Neural crest cell (in vitro differentiated cells): Measurements from ENCODE around the gene LYG1. TPM values are rescaled to one million over a fixed set of nuclear protein-coding genes. Genes with fewer than 3 reads are reported as not detected.

Experiments
- DNase-seq: peaks from one replicate; pipeline ENCODE4 v3.0.0; 2021; ENCODE audit warnings: low read depth, mixed read lengths, low spot score
- H3K27ac Mint-ChIP-seq: one replicate; pipeline ENCODE4 v1.8.0; 2021; ENCODE audit warnings: mild to moderate bottlenecking, mixed read lengths; ENCODE audit not compliant: unreplicated experiment
- H3K27me3 Mint-ChIP-seq: 2 replicates; pipeline ENCODE4 v1.8.0; 2021; ENCODE audit warnings: low read depth, mild to moderate bottlenecking, mixed read lengths
- H3K36me3 Mint-ChIP-seq: 2 replicates; pipeline ENCODE4 v1.8.0; 2021; ENCODE audit warnings: low read depth, mild to moderate bottlenecking, mixed read lengths
- H3K4me1 Mint-ChIP-seq: 2 replicates; pipeline ENCODE4 v1.8.0; 2021; ENCODE audit warnings: mixed read lengths
- H3K4me3 Mint-ChIP-seq: one replicate; pipeline ENCODE4 v1.8.0; 2021; ENCODE audit warnings: mild to moderate bottlenecking, mixed read lengths
- H3K9me3 Mint-ChIP-seq: 2 replicates; pipeline ENCODE4 v1.8.0; 2021; ENCODE audit warnings: mixed read lengths
- CTCF ChIP-seq: fragments of 200-600 bp; sonication (generic); conservative IDR thresholded peaks from 2 replicates; pipeline ENCODE4 v1.5.0; 2021; ENCODE audit warnings: antibody characterized with exemption, mild to moderate bottlenecking
- total RNA-seq: library from RNA; stranded (reverse); gene quantifications from 2 replicates; pipeline ENCODE4 v1.2.1, GENCODE V29; 2021

LYG1 gene
- total RNA-seq, 1 donor from 2014 or later, result 1.7 TPM

GRCh38 chr2:99240431-99240830 is 60.6 kb downstream of the LYG1 start:
- DNase-seq, result no peak

GRCh38 chr2:99238599-99238998 is 62.4 kb downstream of the LYG1 start:
- Mint-ChIP-seq H3K4me3 (no peak overlapping the region), H3K9me3 (peaks cover 7% of the 10 kb centered on the region), H3K36me3 (peaks cover 7% of the 10 kb centered on the region), H3K4me1 (no peaks in the 10 kb centered on the region), H3K27ac (no peak overlapping the region), H3K27me3 (no peaks in the 10 kb centered on the region)
- no peak for TF ChIP-seq CTCF
- DNase-seq, result no peak

More at GRCh38 chr2:99240431-99240830, 60.6 kb downstream of the LYG1 start:
- no peak for TF ChIP-seq CTCF
- no peak overlapping the region for H3K27ac Mint-ChIP-seq
- no peaks in the 10 kb centered on the region for H3K4me1 Mint-ChIP-seq
- H3K4me3 Mint-ChIP-seq, result no peak overlapping the region
- no peaks in the 10 kb centered on the region for H3K9me3 Mint-ChIP-seq
- no peaks in the 10 kb centered on the region for H3K36me3 Mint-ChIP-seq
- H3K27me3 Mint-ChIP-seq, result no peaks in the 10 kb centered on the region

Other genes starting within 250 kb of the LYG1 start
- 0.23 and 0.37 TPM in 2 replicates for gene C2orf15, start 159.5 kb downstream of the LYG1 start, total RNA-seq
- gene TSGA10, start 146.3 kb downstream of the LYG1 start, total RNA-seq, result 5.8 and 7.9 TPM in 2 replicates
- 6.8 and 8.2 TPM in 2 replicates for gene LIPT1, start 146.2 kb downstream of the LYG1 start, total RNA-seq
- gene MITD1, start 120.1 kb downstream of the LYG1 start, total RNA-seq, result 31.7 and 36.3 TPM in 2 replicates
- 44.3 and 47.9 TPM in 2 replicates for gene MRPL30, start 120.0 kb downstream of the LYG1 start, total RNA-seq
- not detected in 2 replicates for gene LYG2, start 45.5 kb downstream of the LYG1 start, total RNA-seq
- 30.7 and 35.0 TPM in 2 replicates for gene TXNDC9, start 35.1 kb upstream of the LYG1 start, total RNA-seq
- gene EIF5B, start 36.2 kb upstream of the LYG1 start, total RNA-seq, result 49.0 and 50.5 TPM in 2 replicates
- 48.6 and 49.9 TPM in 2 replicates for gene REV1, start 188.8 kb upstream of the LYG1 start, total RNA-seq